H1 (cell line): ENCODE measurements around the gene BIN1. TPM values are rescaled to one million over a fixed set of nuclear protein-coding genes. Genes with fewer than 3 reads are reported as not detected.

Experiments
- ASH2L ChIP-seq: fragments of 200-600, 300-600 bp; sonication (generic); IDR thresholded peaks from one replicate; pipeline ENCODE4 v1.7.1; 2017; ENCODE audit warnings: low read length
- ATF3 ChIP-seq: IDR thresholded peaks from 2 replicates; pipeline ENCODE4 v1.6.1; 2011; ENCODE audit warnings: low read depth, mild to moderate bottlenecking, low read length; ENCODE audit not compliant: insufficient read depth
- GTF2F1 ChIP-seq: IDR thresholded peaks from 2 replicates; pipeline ENCODE4 v1.6.1; 2012; ENCODE audit warnings: low read depth, low read length, improper control_type of control experiment, borderline replicate concordance
- SAP30 ChIP-seq: fragments of 300-600 bp; sonication (generic); IDR thresholded peaks from 2 replicates; pipeline ENCODE4 v1.7.1; 2012; ENCODE audit warnings: low read length, moderate library complexity, mild to moderate bottlenecking, inconsistent platforms; ENCODE audit not compliant: insufficient read depth, insufficient replicate concordance
- USF2 ChIP-seq: IDR thresholded peaks from 2 replicates; pipeline ENCODE4 v1.6.1; 2011; ENCODE audit warnings: low read length, improper control_type of control experiment
- polyA plus RNA-seq, 7 experiments: library from polyadenylated mRNA; depleted of rRNA in 3 of 7; stranded (reverse) in 5 of 7; unstranded in 2 of 7; fragments of >200 nt in 5 of 7; fragments of 200-250 nt in 2 of 7; gene quantifications; 1 replicate in 5 of 7; 2 replicates in 1 of 7; 4 replicates in 1 of 7; pipeline versions ENCODE4 v1.2.1 to v1.2.3, GENCODE V29; 2011 to 2013; ENCODE audit warnings: missing spikeins in 2 of 7, mixed read lengths in 2 of 7
- total RNA-seq: library from RNA; stranded (reverse); fragmentation: NEBNext Ultra II Directional; extraction: Animal tissue kit (Norgen Biotek cat#: 25700); gene quantifications from 2 replicates; pipeline ENCODE4 v1.2.1, GENCODE V29; 2021

BIN1 gene
- total and polyA plus RNA-seq, 2 of the 8 experiments (the other 6 are each of a cell fraction or from before 2014, with no cell fraction given): 23.6 to 35.6 TPM

DNA sequence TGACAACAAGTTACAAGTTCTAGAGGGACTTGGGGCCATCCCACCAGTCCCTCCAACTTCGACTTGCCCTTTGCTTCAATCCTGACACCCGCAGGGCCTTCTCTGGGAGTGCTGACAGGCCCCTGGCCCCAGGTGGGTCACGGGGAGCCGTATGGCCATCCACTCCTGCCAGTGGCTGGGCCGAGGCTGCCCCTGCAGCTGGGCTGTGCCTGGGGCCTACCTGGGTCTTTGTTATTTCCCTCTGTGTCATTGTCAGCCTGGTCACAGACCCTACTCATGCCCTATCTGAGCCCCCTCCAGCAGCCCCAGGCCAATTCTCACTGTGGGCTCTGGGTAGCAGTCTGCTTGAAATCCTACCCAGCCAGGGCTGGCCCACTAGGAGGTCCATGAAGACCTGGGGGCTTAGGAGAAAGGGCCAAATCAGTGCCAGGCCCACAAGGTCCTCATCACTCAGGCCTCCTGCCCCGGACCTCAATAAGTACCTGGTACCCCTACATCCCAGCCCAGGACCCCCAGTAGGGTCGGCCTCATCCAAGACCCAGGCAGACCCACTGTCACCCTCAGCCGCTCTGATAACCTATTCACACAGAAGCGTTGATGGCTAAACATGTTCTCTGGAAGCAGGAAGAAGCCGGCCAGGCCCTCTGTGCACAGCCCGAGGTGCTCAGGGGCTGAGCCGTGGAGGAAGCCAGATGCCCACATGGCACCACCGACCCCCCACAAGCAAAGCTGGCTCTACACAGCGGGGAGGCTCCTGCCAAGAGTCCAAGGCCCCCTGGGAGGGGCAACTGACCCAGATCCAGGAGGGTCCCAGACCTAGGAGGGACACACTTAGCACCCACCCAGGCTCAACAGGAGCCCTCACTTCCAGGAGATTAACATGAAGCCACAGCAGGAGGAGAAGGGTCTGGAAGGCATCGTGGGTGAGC, 57.7 kb downstream of the BIN1 start (continued):
- TF ChIP-seq USF2 (no peak), SAP30 (no peak), GTF2F1 (no peak), ATF3 (no peak), ASH2L (no peak)
